NCI-H524 (cell line): ENCODE data around the gene PRSS12.
A peak's percentile ranks its signal among the peaks of the same experiment; 100 is the strongest.

Source experiments
- DNase-seq, 2 experiments: peaks; one replicate each; lab custom pipeline; 2025; lab: John Stamatoyannopoulos, UW

PRSS12 gene

GRCh38 chr4:118357601-118358000 is 4.8 kb upstream of the PRSS12 start:
- no peak for DNase-seq

- DNase-seq, result no peak
Measured at GRCh38 chr4:118356731-118357130, 3.9 kb upstream of the PRSS12 start.

DNA sequence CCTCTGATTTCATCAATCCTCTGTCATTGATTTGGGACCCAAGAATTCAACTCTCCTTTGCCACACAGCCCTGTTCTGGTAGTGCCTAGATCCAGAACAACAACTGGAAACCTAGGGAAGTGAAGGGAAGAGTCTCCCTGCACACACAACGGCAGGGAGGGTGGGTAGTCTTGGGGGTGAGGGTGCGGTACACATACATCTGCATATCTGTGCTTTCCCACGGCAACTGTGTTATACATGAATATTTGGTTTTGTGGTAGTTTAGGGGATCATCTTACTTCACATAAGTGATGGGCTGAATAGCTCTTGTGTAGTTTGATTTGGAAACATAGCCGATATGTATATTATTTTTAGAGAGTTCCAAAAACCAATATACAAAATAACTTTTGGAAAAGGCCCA is 3.3 kb upstream of the PRSS12 start:
- DNase-seq, result no peak

- no peak for DNase-seq
Measured at GRCh38 chr4:118354913-118355312, 2.1 kb upstream of the PRSS12 start.

GRCh38 chr4:118353534-118354030 is 779 bp upstream of the PRSS12 start:
- DNase-seq, result no peak

DNA sequence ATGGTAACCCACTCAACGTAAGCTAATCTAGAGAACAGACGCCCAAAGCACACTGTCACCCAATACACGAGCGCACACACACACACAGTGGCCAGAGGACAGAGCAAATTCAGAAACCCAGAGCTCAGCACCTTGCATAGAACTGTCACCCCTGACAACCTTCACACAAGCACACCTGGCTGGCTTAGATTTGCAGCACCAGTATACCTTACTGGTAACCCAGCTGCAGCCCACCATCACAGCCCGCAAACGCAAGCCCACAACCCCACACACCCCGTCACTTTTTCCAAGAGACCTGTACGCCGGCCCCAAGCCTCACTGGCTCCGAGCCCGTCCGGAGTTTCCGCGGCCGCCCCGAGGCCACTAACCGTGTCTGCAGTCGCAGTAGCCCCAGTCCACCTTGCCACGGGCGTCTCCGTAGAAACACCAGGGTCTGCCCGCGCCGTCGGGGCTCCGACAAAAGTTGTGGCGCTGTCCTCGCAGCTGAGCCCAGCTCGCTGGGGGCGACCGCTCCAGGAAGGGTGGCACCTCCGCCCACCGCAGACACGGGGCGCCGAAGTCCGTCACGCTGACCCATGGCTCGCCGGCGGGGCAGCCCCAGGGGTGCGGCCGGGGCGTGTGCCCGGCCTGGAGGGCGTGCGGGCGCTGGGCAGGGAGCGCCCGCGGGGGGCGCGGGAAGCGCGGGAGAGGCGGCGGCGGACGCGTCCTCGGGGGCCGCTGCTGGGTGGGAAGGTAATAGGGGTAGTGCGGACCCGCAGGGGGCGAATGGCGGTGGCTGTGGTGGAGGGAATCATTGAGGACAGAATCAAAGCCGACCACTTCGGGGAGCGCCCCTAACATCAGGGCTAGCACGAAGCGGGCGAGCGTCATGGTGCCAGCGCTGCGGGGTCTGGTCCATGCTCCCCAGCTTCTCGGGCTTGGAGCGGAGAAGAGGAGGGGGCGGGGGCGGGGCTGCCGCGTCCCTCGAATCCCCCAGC is 664 bp downstream of the PRSS12 start:
- peak in 1 of 2 experiments; percentile 63 for DNase-seq

GRCh38 chr4:118350961-118351360 is 1.8 kb downstream of the PRSS12 start:
- no peak for DNase-seq

DNA sequence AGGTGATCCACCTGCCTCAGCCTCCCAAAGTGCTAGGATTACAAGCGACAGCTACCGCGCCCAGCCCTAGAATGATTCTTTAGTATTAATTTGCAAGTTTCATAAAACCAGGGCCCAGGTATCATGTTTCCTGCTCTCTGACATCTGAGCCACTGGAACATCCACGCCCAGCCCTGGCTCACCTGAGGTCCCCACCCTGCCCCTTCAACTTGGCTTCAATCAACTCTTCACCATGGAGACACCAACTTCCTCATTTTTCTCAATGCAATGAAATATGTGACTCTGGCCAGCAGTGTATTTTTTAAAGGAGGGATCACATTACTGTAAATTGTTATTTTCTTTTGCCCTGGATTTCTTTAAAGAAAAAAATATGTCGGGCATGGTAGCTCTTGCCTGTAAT is 3.9 kb downstream of the PRSS12 start:
- no peak for DNase-seq

GRCh38 chr4:118346495-118346894 is 6.3 kb downstream of the PRSS12 start:
- no peak for DNase-seq

GRCh38 chr4:118345813-118346212 is 7.0 kb downstream of the PRSS12 start:
- no peak for DNase-seq

GRCh38 chr4:118344801-118345200 is 8.0 kb downstream of the PRSS12 start:
- DNase-seq, result no peak

GRCh38 chr4:118343501-118343900 is 9.3 kb downstream of the PRSS12 start:
- no peak for DNase-seq

- DNase-seq, result no peak
Measured at GRCh38 chr4:118340109-118340508, 12.7 kb downstream of the PRSS12 start.

DNA sequence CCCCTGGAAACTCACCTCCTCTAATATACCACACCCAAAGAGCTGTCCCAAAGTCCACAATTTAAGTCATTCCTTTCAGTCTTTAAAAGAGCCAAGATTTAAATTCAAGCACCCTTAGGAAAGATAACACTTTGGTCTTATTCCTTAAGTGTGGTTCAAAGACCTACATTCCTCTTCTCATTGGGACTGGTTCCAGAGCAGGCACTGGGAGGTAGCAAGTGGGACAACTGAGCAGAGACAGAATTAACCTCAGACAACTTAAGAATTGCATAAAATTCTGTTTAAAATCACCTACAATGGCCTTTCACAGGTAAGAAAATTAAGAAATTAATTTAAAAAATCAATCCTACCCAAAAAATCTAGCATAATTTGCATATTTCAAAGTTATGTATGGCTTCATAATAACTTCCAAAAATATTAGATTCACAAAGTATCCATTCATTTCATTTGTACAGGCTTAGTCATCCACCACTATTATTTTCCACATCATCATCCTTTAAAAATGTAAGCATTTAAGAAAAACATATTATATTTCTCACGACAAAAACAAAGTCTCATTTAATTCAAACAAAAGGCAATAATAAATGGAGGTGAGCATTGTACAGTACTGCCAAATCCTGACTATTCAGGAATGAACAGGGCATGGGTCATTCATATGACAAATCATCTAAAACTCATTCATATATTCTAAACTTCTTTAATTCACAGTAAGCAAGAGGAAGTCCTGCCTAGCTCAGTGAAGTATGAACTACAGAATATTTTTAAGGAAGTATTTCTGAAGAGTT is 13.6 kb downstream of the PRSS12 start:
- no peak for DNase-seq

DNA sequence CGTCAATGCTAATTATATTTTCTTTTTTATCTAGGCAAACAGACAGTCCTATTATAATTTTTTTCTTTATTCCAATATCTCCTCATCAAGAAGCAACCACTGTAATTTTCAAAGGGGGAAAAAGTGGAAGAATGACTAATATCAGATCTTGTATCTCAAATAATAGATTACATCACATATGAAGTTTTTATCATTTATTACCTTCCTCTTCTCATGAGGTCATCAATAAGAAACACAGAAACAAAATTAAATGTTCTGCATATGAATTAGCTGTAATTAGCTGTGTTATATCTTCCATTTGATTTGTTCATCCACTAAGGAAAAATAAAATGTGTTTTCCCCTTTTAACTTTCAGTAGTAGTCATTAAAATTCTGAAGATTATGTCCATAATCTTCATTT is 14.3 kb downstream of the PRSS12 start:
- no peak for DNase-seq

- no peak for DNase-seq
Measured at GRCh38 chr4:118337954-118338353, 14.8 kb downstream of the PRSS12 start.

DNA sequence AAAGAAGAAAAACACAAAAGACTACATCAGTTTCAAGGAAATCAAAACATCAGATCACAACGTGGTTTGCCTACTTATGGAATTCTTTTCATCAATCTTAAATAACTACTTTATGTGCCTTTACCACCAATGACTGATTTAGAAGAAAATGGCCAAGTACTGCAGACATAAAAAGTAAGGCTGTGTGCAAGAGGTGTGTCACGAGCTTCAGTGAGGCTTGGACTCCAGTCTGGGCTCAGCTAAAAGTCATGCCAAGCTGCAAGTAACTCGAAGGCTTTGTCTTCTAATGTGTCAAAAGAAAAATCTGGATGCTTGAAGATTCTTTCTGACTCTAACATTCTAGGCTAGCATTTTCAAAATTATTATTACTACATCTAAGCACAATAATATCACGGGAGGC is 17.0 kb downstream of the PRSS12 start:
- DNase-seq, result no peak

DNA sequence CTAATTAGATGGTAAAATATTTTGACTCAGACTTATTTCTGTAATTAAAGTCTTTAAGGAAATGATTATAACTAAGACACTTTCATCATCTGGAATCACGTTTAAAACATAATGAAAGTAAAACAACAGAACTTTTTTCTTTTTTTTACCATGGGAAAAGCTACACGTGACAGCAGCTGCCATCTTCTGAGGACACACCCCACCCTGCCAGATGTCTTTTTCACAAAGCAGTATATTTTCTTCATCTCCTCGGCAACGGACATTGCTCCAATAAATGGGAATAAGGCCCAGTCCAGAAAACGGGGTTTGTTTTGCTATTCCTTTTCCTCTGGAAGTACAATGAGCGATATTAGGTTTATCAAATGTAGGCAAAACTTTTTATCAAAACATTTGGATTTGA is 17.5 kb downstream of the PRSS12 start:
- no peak for DNase-seq

GRCh38 chr4:118331352-118331751 is 21.5 kb downstream of the PRSS12 start:
- no peak for DNase-seq

DNA sequence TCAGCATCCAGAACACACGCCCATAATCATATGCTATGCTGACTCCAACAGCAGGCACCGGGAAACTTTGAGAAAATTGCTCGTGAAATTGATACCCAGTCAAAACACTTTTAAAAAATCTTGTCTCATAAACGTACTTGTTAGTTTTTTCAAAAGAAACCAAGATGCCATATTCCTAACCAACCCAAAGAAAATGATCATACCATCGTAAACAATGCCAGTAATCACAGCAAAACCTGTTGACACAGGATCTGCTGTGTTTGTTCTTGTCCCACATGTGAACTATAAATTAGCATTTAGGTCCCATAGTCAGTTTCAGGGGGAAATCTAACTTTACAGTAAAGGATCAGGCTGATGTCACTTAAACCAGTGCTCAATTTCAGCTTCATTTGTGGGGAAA is 23.0 kb downstream of the PRSS12 start:
- no peak for DNase-seq

DNA sequence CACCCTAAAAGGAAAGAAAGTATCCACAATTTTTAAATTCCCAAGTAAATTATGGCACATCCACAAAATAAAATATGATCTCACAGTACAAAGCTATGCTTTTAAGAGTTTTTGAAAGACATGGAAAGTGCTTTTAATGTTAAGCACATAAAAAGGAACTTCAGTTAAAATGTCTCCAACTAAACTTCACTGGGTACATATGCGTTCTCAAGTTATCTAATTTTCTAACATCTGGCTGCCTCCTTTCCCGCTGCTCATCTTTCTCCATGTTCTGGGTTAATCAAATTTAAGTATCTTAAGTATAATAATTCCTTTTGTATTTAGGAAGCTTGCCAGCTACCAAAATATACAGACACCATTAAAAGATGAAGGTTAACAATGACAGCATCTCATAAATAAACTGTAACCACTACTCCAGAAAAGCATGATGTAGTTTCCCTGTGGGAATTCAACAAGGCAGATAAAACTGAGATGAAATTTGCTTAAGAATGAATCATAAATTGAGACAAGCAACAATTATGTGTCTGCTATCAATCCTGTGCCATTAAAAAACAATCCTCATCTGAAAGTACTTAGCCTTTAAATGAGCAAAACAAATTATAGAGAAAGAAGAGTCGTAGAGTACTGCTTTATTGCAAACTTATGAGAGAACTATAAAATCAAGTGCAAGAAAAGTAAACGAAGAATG is 25.1 kb downstream of the PRSS12 start:
- DNase-seq, result peak in 1 of 2 experiments; percentile 34

GRCh38 chr4:118326585-118326984 is 26.2 kb downstream of the PRSS12 start:
- DNase-seq, result no peak
